HG03139 (cell line): ENCODE data around the gene APCDD1.
"Not testable (repeated sequence)": the region's sequence is repeated elsewhere in the genome, so short reads cannot be mapped to it uniquely, and the experiment has no call there.

Experiments used
- ATAC-seq: cut with Tn5 transposase; IDR thresholded peaks from one replicate; pipeline ENCODE4 v1.9.1; 2021; ENCODE audit not compliant: unreplicated experiment

Gene APCDD1

GRCh38 chr18:10487154-10487553 is 32.7 kb downstream of the APCDD1 start:
- ATAC-seq: no peak

- no peak for ATAC-seq
Measured at GRCh38 chr18:10488017-10488416, 33.6 kb downstream of the APCDD1 start.

- ATAC-seq: peak; percentile 93
Measured at GRCh38 chr18:10490401-10491165, 36.1 kb downstream of the APCDD1 start.

GRCh38 chr18:10495936-10496335 is 41.5 kb downstream of the APCDD1 start:
- no peak for ATAC-seq

GRCh38 chr18:10497206-10497749 is 42.8 kb downstream of the APCDD1 start:
- no peak for ATAC-seq

- no peak for ATAC-seq
Measured at GRCh38 chr18:10499230-10499629, 44.8 kb downstream of the APCDD1 start.

GRCh38 chr18:10500038-10500437 is 45.6 kb downstream of the APCDD1 start:
- no peak for ATAC-seq

- ATAC-seq: no peak
Measured at GRCh38 chr18:10504723-10505122, 50.3 kb downstream of the APCDD1 start.

- not testable (repeated sequence) for ATAC-seq
Measured at GRCh38 chr18:10505892-10506291, 51.5 kb downstream of the APCDD1 start.

- ATAC-seq: no peak
Measured at GRCh38 chr18:10508591-10508990, 54.2 kb downstream of the APCDD1 start.

GRCh38 chr18:10511236-10511635 is 56.8 kb downstream of the APCDD1 start:
- no peak for ATAC-seq

- no peak for ATAC-seq
Measured at GRCh38 chr18:10514082-10514481, 59.6 kb downstream of the APCDD1 start.

- no peak for ATAC-seq
Measured at GRCh38 chr18:10514601-10515000, 60.2 kb downstream of the APCDD1 start.

GRCh38 chr18:10515456-10515855 is 61.0 kb downstream of the APCDD1 start:
- ATAC-seq: no peak

- no peak for ATAC-seq
Measured at GRCh38 chr18:10516078-10516477, 61.6 kb downstream of the APCDD1 start.

- no peak for ATAC-seq
Measured at GRCh38 chr18:10518595-10519255, 64.3 kb downstream of the APCDD1 start.

- ATAC-seq: no peak
Measured at GRCh38 chr18:10519366-10519765, 64.9 kb downstream of the APCDD1 start.

- no peak for ATAC-seq
Measured at GRCh38 chr18:10519999-10520935, 65.8 kb downstream of the APCDD1 start.

- ATAC-seq: no peak
Measured at GRCh38 chr18:10521566-10521965, 67.1 kb downstream of the APCDD1 start.

GRCh38 chr18:10522574-10522973 is 68.1 kb downstream of the APCDD1 start:
- no peak for ATAC-seq

- ATAC-seq: no peak
Measured at GRCh38 chr18:10523544-10523943, 69.1 kb downstream of the APCDD1 start.
